K562 (cell line): Measurements from ENCODE around the gene KRTCAP2. TPM values are rescaled to one million over a fixed set of nuclear protein-coding genes. Genes with fewer than 3 reads are reported as not detected.
A peak's percentile ranks its signal among the peaks of the same experiment; 100 is the strongest.

Source experiments
- DPF2 ChIP-seq: fragments of 450-650 bp; IDR thresholded peaks from 2 replicates; pipeline ENCODE4 v1.6.1; 2016
- EZH2 ChIP-seq: IDR thresholded peaks from 2 replicates; pipeline ENCODE4 v1.6.1; 2012; ENCODE audit warnings: low read depth, mild to moderate bottlenecking, inconsistent platforms, low read length, borderline replicate concordance
- HMG20A ChIP-seq: fragments of 450-650 bp; formaldehyde crosslinking; conservative IDR thresholded peaks from 2 replicates; pipeline ENCODE4 v1.4.0; 2020; ENCODE audit warnings: mild to moderate bottlenecking, mixed read lengths
- MEIS2 ChIP-seq: fragments of 450-650 bp; IDR thresholded peaks from 2 replicates; pipeline ENCODE4 v1.6.1; 2014; ENCODE audit warnings: mild to moderate bottlenecking; ENCODE audit not compliant: partially characterized antibody
- NCOA2 ChIP-seq, 2 experiments: fragments of 450-650 bp; IDR thresholded peaks; 2 replicates each; pipeline ENCODE4 v1.6.1; 2018; ENCODE audit warnings: mild to moderate bottlenecking in 2 of 2, moderate library complexity in 1 of 2; ENCODE audit not compliant: partially characterized antibody in 2 of 2
- RERE ChIP-seq: sonication (generic); formaldehyde crosslinking; IDR thresholded peaks from 2 replicates; pipeline ENCODE4 v1.8.0; 2023; ENCODE audit warnings: missing genetic modification reagents, mild to moderate bottlenecking, borderline replicate concordance
- SIN3A ChIP-seq, 2 experiments: fragments of 150-350 bp in 1 of 2; IDR thresholded peaks; 2 replicates each; pipeline ENCODE4 v1.6.1; 2011 to 2016; ENCODE audit warnings: borderline replicate concordance in 2 of 2, low read depth in 2 of 2, low read length in 2 of 2, mild to moderate bottlenecking in 2 of 2, moderate library complexity in 2 of 2; ENCODE audit not compliant: control insufficient read depth in 1 of 2
- STAT6 ChIP-seq: sonication (generic); formaldehyde crosslinking; IDR thresholded peaks from 2 replicates; pipeline ENCODE4 v1.8.1; 2023; ENCODE audit warnings: mild to moderate bottlenecking, missing genetic modification reagents
- TEAD1 ChIP-seq, 2 experiments: fragments of 450-650 bp in 1 of 2; sonication (generic) in 1 of 2; formaldehyde crosslinking; IDR thresholded peaks; 2 replicates each; pipeline versions ENCODE4 v1.4.0 to v1.8.0; 2020 to 2022; ENCODE audit warnings: mild to moderate bottlenecking in 2 of 2, missing genetic modification reagents in 1 of 2
- TGIF2 ChIP-seq: sonication (generic); formaldehyde crosslinking; IDR thresholded peaks from 2 replicates; pipeline ENCODE4 v1.8.1; 2022; ENCODE audit warnings: mild to moderate bottlenecking, missing genetic modification reagents, moderate library complexity
- TOE1 ChIP-seq, 2 experiments: fragments of 450-650 bp in 1 of 2; sonication (generic) in 1 of 2; formaldehyde crosslinking in 1 of 2; IDR thresholded peaks; 2 replicates each; pipeline versions ENCODE4 v1.7.1 to v1.8.0; 2016 to 2022; ENCODE audit warnings: borderline replicate concordance in 2 of 2, mild to moderate bottlenecking in 2 of 2, antibody characterized with exemption in 1 of 2, inconsistent platforms in 1 of 2, low read depth in 1 of 2, missing genetic modification reagents in 1 of 2, moderate library complexity in 1 of 2
- ZBTB2 ChIP-seq: fragments of 450-650 bp; IDR thresholded peaks from 2 replicates; pipeline ENCODE4 v1.6.1; 2016; ENCODE audit warnings: antibody characterized with exemption
- ZNF175 ChIP-seq: fragments of 200-800 bp; sonication (Bioruptor generic); IDR thresholded peaks from 2 replicates; pipeline ENCODE4 v1.6.1; 2016; ENCODE audit warnings: low read depth, mild to moderate bottlenecking, missing genetic modification characterization, missing compliant biosample characterization
- ZNF668 ChIP-seq: fragments of 250-450 bp; sonication (Bioruptor Pico); IDR thresholded peaks from 2 replicates; pipeline ENCODE4 v1.8.0; 2022; ENCODE audit warnings: mild to moderate bottlenecking, inconsistent platforms
- polyA plus RNA-seq, 8 experiments: library from polyadenylated mRNA; depleted of rRNA in 4 of 8; stranded (reverse) in 5 of 8; unstranded in 3 of 8; fragments of >200 nt; fragmentation: Nextera tagmentation in 2 of 8; fragmentation: Illumina TruSeq in 1 of 8; extraction: Ambion mirVana in 2 of 8; extraction: Trizol in 1 of 8; gene quantifications; 2 replicates each; pipeline versions ENCODE4 v1.2.1 to v1.2.3, GENCODE V29; 2011 to 2014; ENCODE audit warnings: inconsistent platforms in 1 of 8, missing spikeins in 1 of 8
- total RNA-seq, 7 experiments: library from RNA; depleted of rRNA in 6 of 7; stranded (reverse); fragments of >200 nt in 6 of 7; fragmentation: Illumina TruSeq in 2 of 7; extraction: Trizol in 2 of 7; gene quantifications; 2 replicates each; pipeline versions ENCODE4 v1.2.1 to v1.2.3, GENCODE V29; 2011 to 2021; ENCODE audit warnings: low replicate concordance in 1 of 7
- TF ChIP-seq, protein P1 (sequence below): fragments of 250-450 bp; sonication (Bioruptor Pico); IDR thresholded peaks from 2 replicates; pipeline ENCODE4 v1.9.0; 2021; ENCODE audit warnings: mild to moderate bottlenecking

KRTCAP2 gene
- total and polyA plus RNA-seq, 9 of the 15 experiments (the other 6 are each of a cell fraction or from before 2014, with no cell fraction given): 126 to 436 (median 244) TPM

DNA sequence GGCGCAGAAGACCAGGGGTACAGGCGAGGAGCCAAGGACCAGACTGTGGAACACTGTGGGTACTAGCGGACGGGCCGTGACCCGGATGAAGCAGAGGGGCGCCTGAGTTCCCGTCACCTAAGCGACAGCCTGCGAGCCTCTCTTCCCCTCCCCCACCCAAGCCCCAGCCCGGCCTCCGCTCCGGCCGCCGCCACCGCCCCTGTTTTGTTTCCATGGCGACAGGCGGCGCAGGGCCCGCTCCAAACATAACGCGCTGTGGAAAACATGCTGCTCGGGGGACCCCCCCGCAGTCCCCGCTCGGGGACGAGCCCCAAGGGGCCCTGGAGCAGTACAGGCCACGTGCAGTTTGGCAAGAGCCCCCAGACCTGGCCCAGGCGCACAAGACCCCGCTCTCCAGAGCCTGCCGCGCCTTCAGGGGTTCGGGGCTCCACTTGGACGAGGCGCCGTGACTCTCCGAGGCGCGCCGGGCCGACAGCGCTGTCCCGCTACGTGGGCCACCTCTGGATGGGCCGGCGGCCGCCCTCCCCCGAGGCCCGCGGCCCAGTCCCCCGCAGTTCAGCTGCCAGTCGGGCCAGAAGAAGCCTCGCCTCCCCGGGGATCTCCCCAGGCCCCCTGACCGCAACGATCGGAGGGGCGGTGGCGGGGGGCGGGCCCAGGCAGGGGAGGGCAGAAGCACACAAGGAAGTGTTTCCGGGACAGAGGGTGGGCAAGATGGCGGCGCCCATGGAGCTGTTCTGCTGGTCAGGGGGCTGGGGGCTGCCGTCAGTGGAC lies 35.6 kb upstream of the KRTCAP2 start, which contains the start of gene MTX1 (continued):
- TF ChIP-seq STAT6 (CRISPR knock-in tag) (no peak), DPF2 (peak; percentile 50; the same call in 1 of the 2 replicates), HMG20A (CRISPR knock-in tag) (no peak), TOE1 (IDR thresholded peaks at IDR 0.05; ENCODE audit: borderline replicate concordance) (no peak), TOE1 (CRISPR knock-in tag; IDR thresholded peaks at IDR 0.05; ENCODE audit: borderline replicate concordance, low read depth) (no peak), MEIS2 (no peak), TGIF2 (no peak), SIN3A (IDR thresholded peaks at IDR 0.05; ENCODE audit: borderline replicate concordance in 2 of 2, control insufficient read depth in 1 of 2, low read depth in 2 of 2, low read length in 2 of 2) (peak; percentile 74 to 87), ZNF175 (CRISPR knock-in tag) (peak; percentile 72; the same call in 1 of the 2 replicates), EZH2 (no peak), ZNF668 (CRISPR knock-in tag) (no peak), NCOA2 (IDR thresholded peaks at IDR 0.05; ENCODE audit: partially characterized antibody in 2 of 2) (no peak), TEAD1 (CRISPR knock-in tag; IDR thresholded peaks at IDR 0.05) (peak in 1 of 2 experiments; percentile 35; a peak in 1 of 4 replicates), ZBTB2 (0 out of 2 replicates have a peak, but pooled peaks have one; percentile 30), RERE (no peak)
- TF ChIP-seq, protein P1, sequence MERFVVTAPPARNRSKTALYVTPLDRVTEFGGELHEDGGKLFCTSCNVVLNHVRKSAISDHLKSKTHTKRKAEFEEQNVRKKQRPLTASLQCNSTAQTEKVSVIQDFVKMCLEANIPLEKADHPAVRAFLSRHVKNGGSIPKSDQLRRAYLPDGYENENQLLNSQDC (CRISPR knock-in tag): no peak
